HUES64 (cell line): ENCODE results near the gene DIP2C.
"Not testable (repeated sequence)": the region's sequence is repeated elsewhere in the genome, so short reads cannot be mapped to it uniquely, and the experiment has no call there.

Source experiments
- H3K27ac ChIP-seq: 2 replicates; pipeline ENCODE4 v1.7.0; 2013; ENCODE audit warnings: low read depth, low read length, inconsistent platforms
- H3K27me3 ChIP-seq: 2 replicates; pipeline ENCODE4 v1.6.1; 2013; ENCODE audit warnings: mild to moderate bottlenecking, low read length; ENCODE audit not compliant: insufficient read depth
- H3K36me3 ChIP-seq: 2 replicates; pipeline ENCODE4 v1.6.1; 2013; ENCODE audit warnings: mild to moderate bottlenecking, low read length; ENCODE audit not compliant: insufficient read depth
- H3K4me1 ChIP-seq: 2 replicates; pipeline ENCODE4 v1.6.1; 2013; ENCODE audit warnings: mild to moderate bottlenecking, low read length, moderate library complexity; ENCODE audit not compliant: insufficient read depth
- H3K4me3 ChIP-seq: 2 replicates; pipeline ENCODE4 v1.5.1; 2013; ENCODE audit warnings: mild to moderate bottlenecking, low read length, moderate library complexity
- H3K9ac ChIP-seq: 2 replicates; pipeline ENCODE4 v1.6.1; 2013; ENCODE audit warnings: mild to moderate bottlenecking, low read depth, low read length
- H3K9me3 ChIP-seq: 2 replicates; pipeline ENCODE4 v1.6.1; 2013; ENCODE audit warnings: low read depth, low read length; ENCODE audit not compliant: insufficient read depth
- WGBS: fragments of 150-250, 120-280 bp; methylation state at CpG from one replicate; pipeline ENCODE4 v1.1.7; 2013; ENCODE audit warnings: missing lambda C conversion rate; 5-methylcytosine and 5-hydroxymethylcytosine counted together

Gene DIP2C

DNA sequence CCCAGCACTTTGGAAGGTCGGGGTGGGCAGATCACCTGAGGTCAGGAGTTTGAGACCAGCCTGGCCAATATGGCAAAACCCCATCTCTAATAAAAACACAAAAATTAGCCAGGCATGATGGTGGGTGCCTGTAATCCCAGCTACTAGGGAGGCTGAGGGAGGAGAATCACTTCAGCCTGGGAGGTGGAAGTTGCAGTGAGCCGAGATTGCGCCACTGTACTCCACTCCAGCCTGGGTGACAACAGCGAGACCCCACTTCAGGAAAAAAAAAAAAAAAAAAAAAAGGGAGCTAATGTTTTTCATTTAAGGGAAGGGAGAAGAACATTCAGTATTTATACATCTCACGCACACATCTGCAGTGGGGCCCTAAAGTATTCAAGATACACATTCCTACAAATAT is 176.8 kb downstream of the DIP2C start:
- not testable (repeated sequence) for H3K9ac ChIP-seq, H3K36me3 ChIP-seq, H3K4me1 ChIP-seq, H3K9me3 ChIP-seq, H3K4me3 ChIP-seq, H3K27ac ChIP-seq
- WGBS, result 96% methylated on average over 5 of the region's 5 CpGs
- peaks cover 33% of the 10 kb centered on the region for H3K27me3 ChIP-seq

DNA sequence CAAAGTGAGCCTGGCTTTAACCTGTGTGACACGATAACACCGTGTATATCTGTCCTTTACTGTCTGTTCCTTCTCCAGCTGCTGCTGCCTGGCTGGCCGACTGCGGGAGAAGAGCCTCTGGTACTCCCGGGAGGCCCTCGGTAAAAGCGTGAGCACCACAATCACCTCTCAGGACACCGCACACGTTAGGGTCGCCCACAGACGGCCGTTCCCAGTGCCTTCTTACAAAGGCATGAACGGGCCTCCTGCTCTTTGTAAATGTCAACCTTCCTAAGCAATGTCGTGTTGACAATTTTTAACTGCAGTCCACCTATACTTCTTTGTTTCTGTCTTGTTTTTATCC is 177.6 kb downstream of the DIP2C start:
- Histone ChIP-seq H3K36me3 (no peaks in the 10 kb centered on the region), H3K9ac (no peak overlapping the region), H3K27me3 (peaks cover 41% of the 10 kb centered on the region), H3K9me3 (no peaks in the 10 kb centered on the region), H3K4me3 (no peak overlapping the region), H3K4me1 (peaks cover 4% of the 10 kb centered on the region; the same call in 1 of the 2 replicates), H3K27ac (no peak overlapping the region)
- WGBS, result 92% methylated on average over 14 of the region's 14 CpGs

DNA sequence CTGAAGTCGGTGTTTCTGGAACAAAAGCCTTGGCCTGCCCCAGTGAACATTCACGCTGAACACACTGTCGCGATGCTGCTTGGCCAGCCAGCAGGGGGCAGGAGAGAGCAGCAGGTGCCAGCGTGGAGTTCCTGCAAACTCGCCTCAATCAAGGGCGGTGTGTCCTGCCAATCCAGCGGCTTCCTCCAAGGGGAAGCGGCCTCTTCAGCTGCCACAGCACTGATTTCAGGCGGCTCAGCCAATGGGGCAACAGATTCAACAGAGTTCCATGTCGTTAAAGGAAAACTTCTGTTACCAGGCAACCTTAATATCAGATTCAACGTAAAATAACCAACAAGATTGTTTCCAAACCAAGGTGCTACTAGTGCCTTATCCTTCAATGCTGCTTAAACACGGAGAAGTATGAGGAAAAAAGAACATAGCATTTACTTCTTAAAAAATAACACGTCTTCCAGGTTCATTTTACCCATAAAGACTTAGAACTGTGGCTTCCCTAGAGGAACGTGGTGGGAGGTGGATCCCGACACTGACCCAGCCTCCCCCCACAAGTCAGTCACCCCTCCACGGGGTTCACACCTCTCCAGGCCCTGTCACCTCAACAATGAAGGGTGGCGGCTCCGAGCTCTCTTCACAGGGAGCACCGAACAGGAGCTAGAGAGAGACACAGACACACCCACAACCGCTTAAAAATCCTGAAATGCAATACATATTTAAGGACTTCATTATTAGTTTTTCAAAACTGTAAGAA is 178.2 kb downstream of the DIP2C start:
- H3K4me1 ChIP-seq, result peaks cover 4% of the 10 kb centered on the region; the same call in 1 of the 2 replicates
- H3K27me3 ChIP-seq, result peaks cover 46% of the 10 kb centered on the region
- no peak overlapping the region for H3K4me3 ChIP-seq
- H3K9me3 ChIP-seq, result no peaks in the 10 kb centered on the region
- no peak overlapping the region for H3K9ac ChIP-seq
- no peak overlapping the region for H3K27ac ChIP-seq
- WGBS, result 41% methylated on average over 21 of the region's 21 CpGs
- no peaks in the 10 kb centered on the region for H3K36me3 ChIP-seq

DNA sequence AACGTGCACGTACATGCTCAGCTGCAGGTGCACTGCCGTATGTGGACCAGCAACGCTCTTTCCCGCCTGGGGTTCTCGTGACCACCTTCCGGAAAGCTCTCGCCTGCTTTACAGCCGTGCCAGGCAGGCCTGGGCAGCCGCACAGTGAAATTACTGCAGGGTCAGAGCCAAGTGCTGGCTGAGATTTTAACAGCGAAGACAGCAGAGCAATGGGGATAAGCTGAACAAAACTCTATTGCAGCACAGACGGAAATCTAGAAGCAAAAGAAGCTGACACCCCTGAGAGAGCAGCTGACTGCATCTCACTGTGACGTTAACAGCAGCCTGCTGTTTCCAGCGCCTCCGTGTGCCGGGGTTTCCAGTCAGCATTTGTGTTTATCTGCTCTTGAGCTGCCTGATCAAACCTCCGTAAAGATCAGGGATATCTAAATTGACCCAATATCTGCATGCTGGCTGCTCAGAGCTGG is 179.0 kb downstream of the DIP2C start:
- 94% methylated on average over 17 of the region's 17 CpGs for WGBS
- peaks cover 54% of the 10 kb centered on the region for H3K27me3 ChIP-seq
- no peak overlapping the region for H3K27ac ChIP-seq
- H3K4me3 ChIP-seq, result no peak overlapping the region
- peaks cover 4% of the 10 kb centered on the region; the same call in 1 of the 2 replicates for H3K4me1 ChIP-seq
- H3K9me3 ChIP-seq, result no peaks in the 10 kb centered on the region
- no peaks in the 10 kb centered on the region for H3K36me3 ChIP-seq
- H3K9ac ChIP-seq, result no peak overlapping the region

DNA sequence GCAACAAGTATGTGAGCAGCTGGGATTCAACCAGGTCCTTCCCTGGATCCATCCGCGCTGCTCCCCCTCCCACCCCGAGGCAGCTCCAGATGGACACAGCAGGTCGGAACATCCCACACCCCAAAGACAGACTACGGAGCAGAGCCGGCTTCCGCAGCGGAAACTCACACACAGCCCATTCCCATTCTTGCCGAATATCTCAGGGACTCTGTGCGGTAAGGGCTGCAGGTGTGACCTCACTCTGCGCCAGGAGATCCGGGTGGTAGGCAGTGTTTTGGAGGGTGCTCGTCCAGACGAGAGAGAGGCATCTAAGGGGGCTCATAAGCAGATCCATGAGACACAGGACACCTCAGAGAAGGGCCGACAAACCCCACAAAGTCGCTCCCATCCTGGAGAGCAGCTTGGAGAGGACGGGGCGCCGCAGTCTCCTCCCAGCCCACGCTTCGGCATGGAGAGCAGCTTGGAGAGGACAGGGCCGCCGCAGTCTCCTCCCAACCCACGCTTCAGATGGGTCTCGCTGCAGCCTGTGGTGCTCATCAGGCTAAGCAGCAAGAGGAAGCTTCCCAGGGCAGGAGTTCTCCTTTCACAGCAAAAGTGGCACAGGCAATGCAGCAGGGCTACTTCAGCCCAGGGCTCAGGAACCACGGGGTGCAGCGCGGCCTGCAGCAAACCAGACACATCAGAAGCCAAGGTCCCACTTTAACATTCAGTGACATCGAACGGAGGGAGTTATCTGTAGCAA is 179.9 kb downstream of the DIP2C start:
- peaks cover 64% of the 10 kb centered on the region for H3K27me3 ChIP-seq
- no peaks in the 10 kb centered on the region for H3K36me3 ChIP-seq
- no peak overlapping the region for H3K9ac ChIP-seq
- H3K4me1 ChIP-seq, result peaks cover 4% of the 10 kb centered on the region; the same call in 1 of the 2 replicates
- WGBS, result 96% methylated on average over 30 of the region's 30 CpGs
- H3K27ac ChIP-seq, result no peak overlapping the region
- H3K9me3 ChIP-seq, result no peaks in the 10 kb centered on the region
- H3K4me3 ChIP-seq, result no peak overlapping the region

DNA sequence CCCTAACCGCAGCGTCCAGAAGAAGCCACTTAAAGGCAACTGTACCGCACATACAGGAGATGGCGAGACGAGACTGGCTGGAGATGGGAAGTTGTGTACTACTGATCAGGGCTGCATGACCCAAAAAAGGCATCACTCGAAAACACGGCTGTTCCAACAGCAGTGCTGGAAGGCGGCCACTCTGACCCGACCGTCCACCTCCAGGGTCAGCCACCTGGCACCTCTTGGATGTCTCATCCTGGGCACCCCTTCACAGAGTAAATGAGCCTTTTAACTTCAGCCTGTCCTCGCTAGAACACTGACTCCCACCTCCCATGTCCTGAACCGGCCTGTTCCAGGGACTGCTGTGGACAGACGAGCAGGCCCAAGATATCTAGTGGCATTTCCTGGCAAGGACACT is 180.7 kb downstream of the DIP2C start:
- H3K4me1 ChIP-seq, result peaks cover 4% of the 10 kb centered on the region; the same call in 1 of the 2 replicates

DNA sequence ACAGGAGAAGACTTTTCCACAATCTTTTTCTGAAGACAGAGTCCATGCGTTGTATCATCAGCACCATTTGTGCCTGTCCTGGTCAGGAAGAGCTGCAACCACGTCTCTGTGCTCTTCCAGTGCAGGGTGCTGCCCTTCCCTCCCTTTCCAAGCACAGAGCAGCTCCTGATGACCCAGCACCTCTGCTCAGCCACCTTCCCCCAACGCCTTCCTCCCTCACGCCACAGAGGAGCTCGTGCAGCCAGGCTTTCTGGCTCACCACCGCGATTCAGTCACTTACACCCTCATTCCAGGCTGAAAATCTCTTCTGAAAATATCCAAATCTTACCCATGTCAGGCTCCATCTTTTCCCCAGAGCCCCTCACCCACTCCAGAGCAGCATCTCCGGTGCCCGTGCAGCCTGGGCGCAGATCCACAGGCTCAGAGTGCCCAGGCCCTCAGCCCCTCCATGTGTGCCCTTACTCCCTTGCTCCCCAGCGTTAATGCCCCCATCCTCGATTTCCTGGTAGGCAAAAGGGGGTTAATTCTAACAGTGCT is 181.5 kb downstream of the DIP2C start:
- Histone ChIP-seq H3K27ac (no peak overlapping the region), H3K4me3 (no peak overlapping the region), H3K9me3 (no peaks in the 10 kb centered on the region), H3K27me3 (peaks cover 79% of the 10 kb centered on the region), H3K4me1 (peaks cover 4% of the 10 kb centered on the region; the same call in 1 of the 2 replicates), H3K36me3 (no peaks in the 10 kb centered on the region), H3K9ac (no peak overlapping the region)
- WGBS, result 95% methylated on average over 12 of the region's 12 CpGs

More for the DNA sequence above, 180.7 kb downstream of the DIP2C start:
- 96% methylated on average over 13 of the region's 13 CpGs for WGBS
- no peaks in the 10 kb centered on the region for H3K9me3 ChIP-seq
- peaks cover 72% of the 10 kb centered on the region for H3K27me3 ChIP-seq
- no peak overlapping the region for H3K27ac ChIP-seq
- no peak overlapping the region for H3K9ac ChIP-seq
- H3K36me3 ChIP-seq, result no peaks in the 10 kb centered on the region
- no peak overlapping the region for H3K4me3 ChIP-seq

DNA sequence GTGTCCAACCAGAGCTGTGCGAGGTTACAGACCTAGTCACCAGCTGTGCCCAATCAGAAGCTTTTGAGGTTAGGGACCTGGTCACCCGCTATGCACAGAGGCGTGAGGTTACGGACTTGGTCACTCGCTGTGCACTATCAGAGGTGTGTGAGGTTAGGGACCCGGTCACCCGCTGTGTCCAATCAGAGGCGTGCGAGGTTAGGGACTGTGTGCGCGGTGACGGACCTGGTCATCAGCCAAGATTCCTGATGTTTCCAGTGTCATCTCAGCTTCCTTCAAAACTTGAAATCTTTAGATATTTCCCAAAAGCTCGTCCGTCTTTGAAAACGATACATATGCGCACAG is 182.1 kb downstream of the DIP2C start:
- H3K27me3 ChIP-seq, result peaks cover 86% of the 10 kb centered on the region
- H3K9ac ChIP-seq, result no peak overlapping the region
- H3K4me1 ChIP-seq, result peaks cover 4% of the 10 kb centered on the region; the same call in 1 of the 2 replicates
- H3K36me3 ChIP-seq, result no peaks in the 10 kb centered on the region
- no peak overlapping the region for H3K27ac ChIP-seq
- H3K4me3 ChIP-seq, result no peak overlapping the region
- H3K9me3 ChIP-seq, result no peaks in the 10 kb centered on the region
- WGBS, result 92% methylated on average over 16 of the region's 16 CpGs

DNA sequence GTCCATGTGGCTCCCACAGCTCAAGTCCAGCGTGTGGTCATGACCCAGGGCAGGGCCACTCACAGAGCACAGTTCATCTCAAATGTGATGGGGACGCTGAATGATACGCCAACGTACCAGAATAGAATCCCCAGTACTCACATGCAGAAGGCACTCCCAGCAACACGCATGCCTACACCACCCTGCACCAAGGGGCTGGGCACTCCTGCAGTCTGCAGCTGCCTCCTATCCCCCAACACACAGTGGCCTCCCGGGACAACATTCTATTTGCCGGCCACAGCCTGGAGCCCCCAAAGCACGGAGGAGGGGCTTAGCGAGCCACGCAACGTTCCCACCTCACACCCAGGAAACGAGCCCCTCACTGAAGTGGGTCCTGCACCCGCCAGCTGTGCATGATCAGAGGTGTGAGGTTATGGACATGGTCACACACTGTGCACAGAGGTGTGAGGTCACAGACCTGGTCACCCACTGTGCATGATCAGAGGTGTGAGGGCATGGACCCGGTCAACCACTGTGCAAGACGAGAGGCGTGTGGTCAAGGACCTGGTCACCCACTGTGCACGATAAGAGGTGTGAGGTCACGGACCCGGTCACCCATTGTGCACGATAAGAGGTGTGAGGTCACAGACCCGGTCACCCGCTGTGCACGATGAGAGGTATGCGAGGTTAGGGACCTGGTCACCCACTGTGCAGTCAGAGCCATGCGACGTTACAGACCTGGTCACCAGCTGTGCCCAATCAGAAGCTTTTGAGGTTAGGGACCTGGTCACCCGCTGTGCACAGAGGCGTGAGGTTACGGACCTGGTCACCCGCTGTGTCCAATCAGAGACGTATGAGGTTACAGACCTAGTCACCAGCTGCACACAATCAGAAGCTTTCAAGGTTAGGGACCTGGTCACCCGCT is 182.8 kb downstream of the DIP2C start:
- H3K27ac ChIP-seq, result no peak overlapping the region
- no peaks in the 10 kb centered on the region for H3K9me3 ChIP-seq
- H3K9ac ChIP-seq, result no peak overlapping the region
- peaks cover 4% of the 10 kb centered on the region; the same call in 1 of the 2 replicates for H3K4me1 ChIP-seq
- no peak overlapping the region for H3K4me3 ChIP-seq
- no peaks in the 10 kb centered on the region for H3K36me3 ChIP-seq
- peaks cover 90% of the 10 kb centered on the region for H3K27me3 ChIP-seq
- 89% methylated on average over 32 of the region's 32 CpGs for WGBS

DNA sequence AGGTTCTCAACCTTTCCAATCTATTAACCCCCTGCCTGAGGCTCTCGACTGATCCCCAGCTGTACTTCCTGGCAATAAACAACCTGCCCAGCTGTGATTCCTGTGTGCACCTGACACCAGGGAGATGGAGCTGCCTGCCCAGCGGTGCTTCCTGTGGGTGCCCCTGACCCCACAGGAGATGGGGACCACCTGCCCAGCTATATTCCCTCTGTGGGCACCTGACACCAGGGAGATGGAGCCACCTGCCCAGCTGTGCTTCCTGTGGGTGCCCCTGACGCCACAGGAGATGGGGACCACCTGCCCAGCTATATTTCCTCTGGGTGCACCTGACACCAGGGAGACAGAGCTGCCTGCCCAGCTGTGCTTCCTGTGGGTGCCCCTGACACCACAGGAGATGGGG is 184.0 kb downstream of the DIP2C start:
- 88% methylated on average over 3 of the region's 3 CpGs for WGBS
- no peak overlapping the region for H3K9ac ChIP-seq
- H3K27ac ChIP-seq, result no peak overlapping the region
- H3K36me3 ChIP-seq, result no peaks in the 10 kb centered on the region
- H3K4me1 ChIP-seq, result no peaks in the 10 kb centered on the region
- peaks cover 89% of the 10 kb centered on the region for H3K27me3 ChIP-seq
- H3K4me3 ChIP-seq, result no peak overlapping the region
- no peaks in the 10 kb centered on the region for H3K9me3 ChIP-seq
